GM21390 (cell line): ENCODE data around the gene CCDC102B.
A peak's percentile ranks its signal among the peaks of the same experiment; 100 is the strongest.

ENCODE experiments used
- ATAC-seq: cut with Tn5 transposase; IDR thresholded peaks from one replicate; pipeline ENCODE4 v1.9.1; 2021; ENCODE audit not compliant: unreplicated experiment

CCDC102B gene

DNA sequence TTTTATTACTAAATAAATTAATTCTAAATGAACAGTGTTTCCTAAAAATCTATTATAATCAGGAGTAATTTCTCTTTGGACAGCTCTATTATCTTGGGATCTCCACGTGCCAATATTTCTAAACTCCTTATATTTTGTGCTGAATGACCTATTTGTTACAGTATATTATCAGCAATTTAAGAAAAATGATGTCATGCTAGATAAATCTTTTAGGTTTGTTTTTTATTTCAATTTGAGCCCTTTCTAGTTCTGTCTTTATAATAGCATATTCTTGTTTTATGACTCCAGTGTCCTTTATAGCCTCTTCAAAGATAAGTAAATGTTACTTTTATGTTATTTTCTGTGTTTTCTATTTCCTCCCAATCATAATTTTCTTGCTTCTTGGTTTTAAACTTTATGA lies 269.2 kb downstream of the CCDC102B start:
- ATAC-seq: no peak

GRCh38 chr18:69071680-69072079 lies 273.8 kb downstream of the CCDC102B start:
- ATAC-seq: no peak

DNA sequence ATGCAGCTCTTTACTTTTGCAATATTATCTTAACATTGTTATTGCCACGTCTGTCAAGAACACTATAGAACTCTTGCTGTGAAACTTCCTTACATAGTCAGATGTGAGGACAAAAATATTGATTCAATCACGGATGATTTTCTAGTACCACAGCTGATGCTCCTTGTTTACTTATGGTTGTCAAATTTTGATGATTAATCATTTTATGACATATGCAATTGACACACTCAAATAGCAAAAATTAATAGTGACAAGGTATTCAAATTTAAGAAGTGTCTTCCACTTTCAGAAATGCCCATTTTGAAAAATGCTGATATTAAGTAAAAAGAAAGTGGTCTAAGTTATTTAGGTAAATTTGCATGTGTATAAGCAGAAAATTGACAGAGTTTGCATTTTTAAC lies 284.0 kb downstream of the CCDC102B start:
- no peak for ATAC-seq

- ATAC-seq: no peak
Observed at GRCh38 chr18:69082499-69082898, 284.6 kb downstream of the CCDC102B start.

DNA sequence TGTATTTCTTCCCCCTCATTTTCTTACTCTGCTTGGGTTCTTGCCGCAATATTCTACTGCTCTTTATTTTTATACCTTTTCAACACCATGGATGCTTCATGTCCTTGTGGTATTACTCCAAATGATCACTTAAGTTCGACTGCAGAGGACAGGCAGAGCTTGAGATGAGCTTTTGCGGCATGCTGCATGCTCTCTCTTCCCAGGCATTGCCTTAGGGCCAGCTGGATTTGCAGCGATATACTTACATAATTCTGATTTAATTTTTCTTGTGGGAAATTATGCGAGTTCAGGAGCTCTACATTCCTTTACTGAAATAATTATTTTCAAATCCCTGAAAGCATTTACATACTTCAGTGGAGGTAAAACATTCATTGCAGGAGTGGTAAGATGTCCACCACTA lies 288.1 kb downstream of the CCDC102B start:
- ATAC-seq: no peak

DNA sequence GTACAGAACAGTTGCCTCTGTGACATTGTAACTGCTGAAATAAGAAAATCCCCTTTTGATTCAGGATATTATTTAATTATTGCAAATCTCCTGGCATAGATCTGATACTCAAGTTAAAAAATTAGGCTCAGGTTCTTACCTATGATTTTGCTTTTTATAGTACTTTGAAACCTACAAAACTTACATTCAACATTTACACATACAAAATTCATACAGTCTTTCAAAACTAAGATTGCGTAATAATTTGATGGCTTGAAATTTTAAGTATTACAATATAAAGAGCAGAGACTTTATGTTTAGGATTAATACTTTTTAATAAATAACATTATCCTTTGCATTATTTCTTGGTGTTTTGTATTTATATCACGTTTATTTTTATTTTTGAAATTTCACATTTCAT lies 291.1 kb downstream of the CCDC102B start:
- ATAC-seq: no peak

DNA sequence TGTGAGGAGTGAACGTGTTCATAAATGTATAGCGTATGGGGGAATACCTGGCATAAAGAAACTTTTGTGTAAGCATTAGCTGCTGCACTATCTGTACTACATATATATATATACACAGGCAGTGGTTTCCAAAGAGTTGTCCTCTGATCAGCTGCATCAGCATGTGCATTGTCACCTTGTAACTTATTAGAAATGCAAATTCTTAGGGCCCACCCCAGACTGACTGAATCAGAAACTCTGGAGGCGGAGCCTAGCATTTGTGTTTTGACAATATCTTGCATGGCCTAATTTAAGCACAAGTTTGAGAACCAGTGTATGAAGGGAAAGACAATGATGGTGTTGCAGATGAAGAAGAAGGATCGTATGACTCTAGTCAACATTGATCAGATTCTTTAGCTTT lies 299.5 kb downstream of the CCDC102B start:
- peak; percentile 69 for ATAC-seq

DNA sequence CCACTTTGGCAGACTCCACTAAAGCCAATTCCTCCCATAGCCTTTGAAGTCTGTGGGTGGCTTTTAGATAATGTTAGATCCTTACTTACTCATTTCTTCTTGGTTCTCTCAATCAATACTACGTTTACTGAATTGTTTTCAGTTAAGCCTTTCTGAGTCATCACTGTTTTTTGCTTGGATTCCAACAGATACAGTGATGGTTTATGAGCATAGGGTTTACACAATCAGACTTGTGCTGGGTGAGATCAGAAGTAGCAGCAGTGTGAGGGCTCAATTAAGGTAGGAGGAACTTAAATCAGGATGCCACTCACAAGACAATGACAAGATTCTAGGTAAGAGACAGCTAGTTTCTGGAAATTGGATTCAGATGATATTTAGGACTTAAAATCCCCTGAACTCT lies 305.1 kb downstream of the CCDC102B start:
- ATAC-seq: no peak
